Measurements from ENCODE around the gene IFFO2. TPM values are rescaled to one million over a fixed set of nuclear protein-coding genes. Genes with fewer than 3 reads are reported as not detected.

The IFFO2 gene
- total and polyA plus RNA-seq, 2 of the 13 experiments (the other 11 are each of a cell fraction or from before 2014, with no cell fraction given) = 7.3 to 16.7 TPM

- no peak for TF ChIP-seq CENPBD1 (CRISPR knock-in tag; IDR thresholded peaks at IDR 0.05; ENCODE audit: borderline replicate concordance, low read depth)
- peak; percentile 21; the same call in 1 of the 2 replicates for TF ChIP-seq MXD4 (CRISPR knock-in tag; IDR thresholded peaks at IDR 0.05)
- TF ChIP-seq SALL2 (CRISPR knock-in tag; IDR thresholded peaks at IDR 0.05) = no peak
- TF ChIP-seq ZNF337 (CRISPR knock-in tag; IDR thresholded peaks at IDR 0.05; ENCODE audit: borderline replicate concordance, low read depth) = no peak
- TF ChIP-seq ZNF33B (CRISPR knock-in tag; IDR thresholded peaks at IDR 0.05) = no peak
- TF ChIP-seq THRA (CRISPR knock-in tag; IDR thresholded peaks at IDR 0.05; ENCODE audit: borderline replicate concordance) = no peak
- TF ChIP-seq ZNF619 (CRISPR knock-in tag; IDR thresholded peaks at IDR 0.05) = no peak
- TF ChIP-seq KLF9 (CRISPR knock-in tag; IDR thresholded peaks at IDR 0.05; ENCODE audit: low read depth) = no peak
- no peak for TF ChIP-seq EEA1 (CRISPR knock-in tag; IDR thresholded peaks at IDR 0.05; ENCODE audit: borderline replicate concordance)
- TF ChIP-seq MLLT10 (CRISPR knock-in tag; IDR thresholded peaks at IDR 0.05) = no peak
- no peak for TF ChIP-seq JUNB (CRISPR knock-in tag; IDR thresholded peaks at IDR 0.05; ENCODE audit: borderline replicate concordance)
- TF ChIP-seq NAIF1 (CRISPR knock-in tag; IDR thresholded peaks at IDR 0.05; ENCODE audit: borderline replicate concordance) = no peak; the same call in 1 of the 2 replicates
- no peak for TF ChIP-seq GTF2F1 (IDR thresholded peaks at IDR 0.05; ENCODE audit: low read length)
- TF ChIP-seq ZFY (CRISPR knock-in tag; IDR thresholded peaks at IDR 0.05) = peak; percentile 65
- no peak; the same call in 1 of the 2 replicates for TF ChIP-seq ZNF331 (CRISPR knock-in tag; IDR thresholded peaks at IDR 0.05)
- no peak; the same call in 1 of the 2 replicates for TF ChIP-seq SP4 (CRISPR knock-in tag; IDR thresholded peaks at IDR 0.05)
- TF ChIP-seq DR1 (CRISPR knock-in tag; IDR thresholded peaks at IDR 0.05) = no peak
- no peak for TF ChIP-seq HIC2 (CRISPR knock-in tag; IDR thresholded peaks at IDR 0.05; ENCODE audit: low read depth)
- no peak for TF ChIP-seq RFX5 (IDR thresholded peaks at IDR 0.05; ENCODE audit: low read depth, low read length)
- TF ChIP-seq NCOR1 (IDR thresholded peaks at IDR 0.05; ENCODE audit: borderline replicate concordance, low read length) = no peak
- no peak for TF ChIP-seq MXD3 (CRISPR knock-in tag; IDR thresholded peaks at IDR 0.05)
- TF ChIP-seq MTF2 (CRISPR knock-in tag; IDR thresholded peaks at IDR 0.05; ENCODE audit: borderline replicate concordance) = no peak
- TF ChIP-seq ZNF235 (CRISPR knock-in tag; IDR thresholded peaks at IDR 0.05; ENCODE audit: borderline replicate concordance) = peak; percentile 83; the same call in 1 of the 2 replicates
- TF ChIP-seq ZNF264 (CRISPR knock-in tag; IDR thresholded peaks at IDR 0.05) = no peak
- no peak for TF ChIP-seq RNF219 (CRISPR knock-in tag; IDR thresholded peaks at IDR 0.05)
These were observed 859 bp downstream of the IFFO2 start (continued) for GRCh38 chr1:18955441-18956192.
